ENCODE data around the gene SCCPDH. TPM values are rescaled to one million over a fixed set of nuclear protein-coding genes. Genes with fewer than 3 reads are reported as not detected.

SCCPDH gene
- total and polyA plus RNA-seq, 3 donors from 2014 or later = 103 to 289 (median 132) TPM

GRCh38 chr1:246790833-246791232 is 66.6 kb downstream of the SCCPDH start:
- WGBS, 2 donors = 93 to 95% methylated on average over 6 to 19 of the region's 19 CpGs
- intact Hi-C loops (cut with DNase I; ENCODE audit: low total_unique reads) = no loop called here

GRCh38 chr1:246791303-246791918 is 67.2 kb downstream of the SCCPDH start:
- Histone ChIP-seq H3K4me1 (peaks cover 12% of the 10 kb centered on the region), H3K36me3 (ENCODE audit: low read depth, missing control alignments) (no peaks in the 10 kb centered on the region), H3K9me3 (no peaks in the 10 kb centered on the region), H3K27me3 (no peaks in the 10 kb centered on the region), H3K4me3 (no peak overlapping the region), H3K27ac (no peak overlapping the region)
- WGBS, 2 donors = 85 to 96% methylated on average over 14 to 16 of the region's 17 CpGs
- TF ChIP-seq, protein P1, sequence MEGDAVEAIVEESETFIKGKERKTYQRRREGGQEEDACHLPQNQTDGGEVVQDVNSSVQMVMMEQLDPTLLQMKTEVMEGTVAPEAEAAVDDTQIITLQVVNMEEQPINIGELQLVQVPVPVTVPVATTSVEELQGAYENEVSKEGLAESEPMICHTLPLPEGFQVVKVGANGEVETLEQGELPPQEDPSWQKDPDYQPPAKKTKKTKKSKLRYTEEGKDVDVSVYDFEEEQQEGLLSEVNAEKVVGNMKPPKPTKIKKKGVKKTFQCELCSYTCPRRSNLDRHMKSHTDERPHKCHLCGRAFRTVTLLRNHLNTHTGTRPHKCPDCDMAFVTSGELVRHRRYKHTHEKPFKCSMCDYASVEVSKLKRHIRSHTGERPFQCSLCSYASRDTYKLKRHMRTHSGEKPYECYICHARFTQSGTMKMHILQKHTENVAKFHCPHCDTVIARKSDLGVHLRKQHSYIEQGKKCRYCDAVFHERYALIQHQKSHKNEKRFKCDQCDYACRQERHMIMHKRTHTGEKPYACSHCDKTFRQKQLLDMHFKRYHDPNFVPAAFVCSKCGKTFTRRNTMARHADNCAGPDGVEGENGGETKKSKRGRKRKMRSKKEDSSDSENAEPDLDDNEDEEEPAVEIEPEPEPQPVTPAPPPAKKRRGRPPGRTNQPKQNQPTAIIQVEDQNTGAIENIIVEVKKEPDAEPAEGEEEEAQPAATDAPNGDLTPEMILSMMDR (IDR thresholded peaks at IDR 0.05) = no peak
- no peak for TF ChIP-seq POLR2A (IDR thresholded peaks at IDR 0.05)
- no peak for DNase-seq
- intact Hi-C loops (cut with DNase I; ENCODE audit: low total_unique reads) = no loop called here

More at GRCh38 chr1:246790833-246791232, 66.6 kb downstream of the SCCPDH start:
- Histone ChIP-seq H3K27me3 (no peaks in the 10 kb centered on the region), H3K36me3 (ENCODE audit: low read depth, missing control alignments) (no peaks in the 10 kb centered on the region), H3K4me1 (peaks cover 12% of the 10 kb centered on the region), H3K4me3 (no peak overlapping the region), H3K27ac (no peak overlapping the region), H3K9me3 (no peaks in the 10 kb centered on the region)
- no peak for DNase-seq
- TF ChIP-seq, protein P1 (IDR thresholded peaks at IDR 0.05) = no peak

- Histone ChIP-seq H3K9me3 (no peaks in the 10 kb centered on the region), H3K36me3 (ENCODE audit: low read depth, missing control alignments) (no peaks in the 10 kb centered on the region), H3K4me3 (no peak overlapping the region), H3K4me1 (peaks cover 12% of the 10 kb centered on the region), H3K27ac (no peak overlapping the region), H3K27me3 (no peaks in the 10 kb centered on the region)
- WGBS, 2 donors = 90% methylated on average over 12 to 25 of the region's 25 CpGs
- no peak for DNase-seq
- intact Hi-C loops (cut with DNase I; ENCODE audit: low total_unique reads) = no loop called here
- no peak for TF ChIP-seq POLR2A (IDR thresholded peaks at IDR 0.05)
- TF ChIP-seq, protein P1 (IDR thresholded peaks at IDR 0.05) = no peak
These were observed 68.4 kb downstream of the SCCPDH start for GRCh38 chr1:246792603-246793002.

DNA sequence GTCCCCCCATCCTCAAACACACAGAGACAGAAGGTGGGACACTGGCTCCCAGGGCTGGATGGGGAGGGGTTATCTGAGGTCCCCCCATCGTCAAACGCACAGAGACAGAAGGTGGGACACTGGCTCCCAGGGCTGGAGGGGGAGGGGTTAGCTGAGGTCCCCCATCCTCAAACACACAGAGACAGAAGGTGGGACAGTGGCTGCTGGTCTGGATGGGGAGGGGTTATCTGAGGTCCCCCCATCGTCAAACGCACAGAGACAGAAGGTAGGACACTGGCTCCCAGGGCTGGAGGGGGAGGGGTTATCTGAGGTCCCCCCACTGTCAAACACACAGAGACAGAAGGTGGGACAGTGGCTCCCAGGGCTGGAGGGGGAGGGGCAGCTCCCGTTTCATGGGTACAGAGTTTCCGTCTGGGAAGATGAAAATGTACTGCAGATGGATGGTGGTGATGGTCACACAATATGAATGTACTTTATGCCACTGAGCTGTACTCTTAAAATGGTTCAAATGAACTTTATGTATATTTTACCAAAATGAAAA is 69.2 kb downstream of the SCCPDH start:
- DNase-seq = no peak
- no peak overlapping the region for H3K4me3 ChIP-seq
- H3K4me1 ChIP-seq = peaks cover 11% of the 10 kb centered on the region
- intact Hi-C loops (cut with DNase I; ENCODE audit: low total_unique reads) = no loop called here
- TF ChIP-seq POLR2A (IDR thresholded peaks at IDR 0.05) = no peak
- H3K36me3 ChIP-seq (ENCODE audit: low read depth, missing control alignments) = no peaks in the 10 kb centered on the region
- no peak overlapping the region for H3K27ac ChIP-seq
- no peaks in the 10 kb centered on the region for H3K27me3 ChIP-seq
- H3K9me3 ChIP-seq = no peaks in the 10 kb centered on the region
- WGBS, 2 donors = 55 to 57% methylated on average over 6 of the region's 6 CpGs

GRCh38 chr1:246794048-246794827 is 70.0 kb downstream of the SCCPDH start:
- H3K4me3 ChIP-seq = no peak overlapping the region
- no peaks in the 10 kb centered on the region for H3K9me3 ChIP-seq
- H3K36me3 ChIP-seq (ENCODE audit: low read depth, missing control alignments) = no peaks in the 10 kb centered on the region
- intact Hi-C loops (cut with DNase I; ENCODE audit: low total_unique reads) = no loop called here
- H3K27me3 ChIP-seq = no peaks in the 10 kb centered on the region
- peaks cover 3% of the 10 kb centered on the region for H3K4me1 ChIP-seq
- H3K27ac ChIP-seq = no peak overlapping the region
- DNase-seq = no peak
- TF ChIP-seq POLR2A (IDR thresholded peaks at IDR 0.05) = no peak
- TF ChIP-seq, protein P1 (IDR thresholded peaks at IDR 0.05) = no peak
- 67 to 69% methylated on average over 14 to 16 of the region's 18 CpGs for WGBS, 2 donors

Measured in testis (tissue), 3 donors.